Measurements from ENCODE around the gene P3H1. TPM values are rescaled to one million over a fixed set of nuclear protein-coding genes. Genes with fewer than 3 reads are reported as not detected.
A peak's percentile ranks its signal among the peaks of the same experiment; 100 is the strongest.

P3H1 gene
- total and polyA plus RNA-seq, 12 donors = 5.0 to 31.4 (median 9.0) TPM

GRCh38 chr1:42746436-42747105 lies 20.3 kb downstream of the P3H1 start:
- WGBS, 2 donors = 93 to 96% methylated on average over 12 of the region's 12 CpGs
- H3K36me3 ChIP-seq = peaks cover 0 to 54% (median 22%) of the 10 kb centered on the region in 9 donors

GRCh38 chr1:42745851-42746250 lies 21.0 kb downstream of the P3H1 start:
- no peak for TF ChIP-seq CTCF (IDR thresholded peaks at IDR 0.05)
- no peak overlapping the region for H3K4me3 ChIP-seq
- peaks cover 0 to 53% (median 22%) of the 10 kb centered on the region in 9 donors for H3K36me3 ChIP-seq
- no peaks in the 10 kb centered on the region for H3K9me3 ChIP-seq
- ATAC-seq (no peak), DNase-seq (no peak)
- peaks cover 0 to 16% (median 0%) of the 10 kb centered on the region in 9 donors for H3K4me1 ChIP-seq
- no peaks in the 10 kb centered on the region for H3K27me3 ChIP-seq
- 81% methylated on average over 8 of the region's 8 CpGs for WGBS, 2 donors
- no peak overlapping the region for H3K27ac ChIP-seq
- intact Hi-C loops (cut with DNase I) = loop anchor here (1.0 to 10.0 kb wide), 9 partner anchors 159 to 601 kb away; partner anchors contain the start of gene GUCA2B (in 1 of the 10)

More at GRCh38 chr1:42746436-42747105, 20.3 kb downstream of the P3H1 start:
- Histone ChIP-seq H3K27ac (no peak overlapping the region), H3K4me1 (peaks cover 0 to 16% (median 0%) of the 10 kb centered on the region in 9 donors), H3K9me3 (no peaks in the 10 kb centered on the region), H3K27me3 (no peaks in the 10 kb centered on the region), H3K4me3 (no peak overlapping the region)
- DNase-seq = no peak
- no peak for TF ChIP-seq CTCF (IDR thresholded peaks at IDR 0.05)
- intact Hi-C loops (cut with DNase I) = loop anchor here (1.0 to 10.0 kb wide), 9 partner anchors 159 to 602 kb away; partner anchors contain the start of gene GUCA2B (in 1 of the 10)
- ATAC-seq = peak in 1 of 8 donors; percentile 6

- H3K9me3 ChIP-seq = no peaks in the 10 kb centered on the region
- peaks cover 0 to 10% (median 0%) of the 10 kb centered on the region in 9 donors for H3K4me1 ChIP-seq
- peaks cover 0 to 36% (median 10%) of the 10 kb centered on the region in 9 donors for H3K36me3 ChIP-seq
- H3K27ac ChIP-seq = no peak overlapping the region
- TF ChIP-seq CTCF (IDR thresholded peaks at IDR 0.05) = no peak
- WGBS, 2 donors = 92 to 96% methylated on average over 9 of the region's 9 CpGs
- no peak overlapping the region for H3K4me3 ChIP-seq
- no peak for DNase-seq
- intact Hi-C loops (cut with DNase I) = loop anchor here in 3 of 10 donors (10.0 kb wide), 3 partner anchors 399 to 599 kb away; partner anchors contain the start of gene GUCA2B (in 1 of the 3)
- ATAC-seq = no peak
- no peaks in the 10 kb centered on the region for H3K27me3 ChIP-seq
These were observed 22.7 kb downstream of the P3H1 start for GRCh38 chr1:42744148-42744413.

- ATAC-seq = no peak
- no peaks in the 10 kb centered on the region for H3K9me3 ChIP-seq
- no peak overlapping the region for H3K27ac ChIP-seq
- peaks cover 0 to 4% (median 0%) of the 10 kb centered on the region in 9 donors for H3K4me1 ChIP-seq
- H3K36me3 ChIP-seq = peaks cover 0 to 30% (median 8%) of the 10 kb centered on the region in 9 donors
- DNase-seq = no peak
- intact Hi-C loops (cut with DNase I) = loop anchor here in 3 of 10 donors (10.0 kb wide), 3 partner anchors 399 to 599 kb away; partner anchors contain the start of gene GUCA2B (in 1 of the 3)
- WGBS, 2 donors = 83% methylated on average over 21 of the region's 21 CpGs
- H3K27me3 ChIP-seq = no peaks in the 10 kb centered on the region
- TF ChIP-seq CTCF (IDR thresholded peaks at IDR 0.05) = no peak
- H3K4me3 ChIP-seq = no peak overlapping the region
These were observed 23.3 kb downstream of the P3H1 start for GRCh38 chr1:42743317-42744147.

All from heart right ventricle (tissue), 16 donors.